ENCODE measurements around the gene KCNMB1. TPM values are rescaled to one million over a fixed set of nuclear protein-coding genes. Genes with fewer than 3 reads are reported as not detected.

Gene KCNMB1
- total and polyA plus RNA-seq, 10 of the 15 experiments (the other 5 are each of a cell fraction or from before 2014, with no cell fraction given), result 1.2 to 3.6 (median 2.6) TPM

GRCh38 chr5:170338933-170339779 is 50.0 kb downstream of the KCNMB1 start (continued):
- TF ChIP-seq EZH2 (IDR thresholded peaks at IDR 0.05; ENCODE audit: borderline replicate concordance, control insufficient read depth, low read depth, low read length) (no peak), CUX1 (IDR thresholded peaks at IDR 0.05; ENCODE audit: insufficient replicate concordance, low read depth, low read length) (no peak), MYB (IDR thresholded peaks at IDR 0.05; ENCODE audit: borderline replicate concordance, low read depth, low read length) (no peak), REST (IDR thresholded peaks at IDR 0.05; ENCODE audit: low read depth, low read length) (no peak), YY1 (IDR thresholded peaks at IDR 0.05; ENCODE audit: low read depth, low read length) (peak; percentile 37; the same call in 1 of the 2 replicates), CBX5 (IDR thresholded peaks at IDR 0.05; ENCODE audit: low read depth) (no peak), BHLHE40 (IDR thresholded peaks at IDR 0.05; ENCODE audit: borderline replicate concordance in 1 of 2, low read depth in 2 of 2, low read length in 1 of 2) (no peak), BACH1 (IDR thresholded peaks at IDR 0.05; ENCODE audit: borderline replicate concordance) (peak; percentile 26; the same call in 1 of the 2 replicates), SMARCA5 (IDR thresholded peaks at IDR 0.05) (peak; percentile 83; the same call in 1 of the 2 replicates), ZBTB4 (CRISPR knock-in tag; IDR thresholded peaks at IDR 0.05) (no peak), TARDBP (IDR thresholded peaks at IDR 0.05; ENCODE audit: borderline replicate concordance) (no peak), CHD2 (IDR thresholded peaks at IDR 0.05; ENCODE audit: borderline replicate concordance, low read depth, low read length) (0 out of 2 replicates have a peak, but pooled peaks have one; percentile 6), HDAC6 (IDR thresholded peaks at IDR 0.05; ENCODE audit: unreplicated experiment) (no peak), IRF4 (IDR thresholded peaks at IDR 0.05; ENCODE audit: low read depth, low read length) (peak; percentile 63; the same call in 1 of the 2 replicates), CEBPB (IDR thresholded peaks at IDR 0.05; ENCODE audit: borderline replicate concordance in 1 of 2, low read depth in 2 of 2, low read length in 2 of 2) (no peak), STAT1 (conservative IDR thresholded peaks at IDR 0.05) (no peak), EED (IDR thresholded peaks at IDR 0.05; ENCODE audit: low read depth) (no peak)
